HG03442 (cell line): ENCODE results near the gene XYLT1.

Source experiments
- ATAC-seq: cut with Tn5 transposase; IDR thresholded peaks from one replicate; pipeline ENCODE4 v1.9.1; 2021; ENCODE audit warnings: mild to moderate bottlenecking, moderate library complexity; ENCODE audit not compliant: unreplicated experiment

Gene XYLT1

DNA sequence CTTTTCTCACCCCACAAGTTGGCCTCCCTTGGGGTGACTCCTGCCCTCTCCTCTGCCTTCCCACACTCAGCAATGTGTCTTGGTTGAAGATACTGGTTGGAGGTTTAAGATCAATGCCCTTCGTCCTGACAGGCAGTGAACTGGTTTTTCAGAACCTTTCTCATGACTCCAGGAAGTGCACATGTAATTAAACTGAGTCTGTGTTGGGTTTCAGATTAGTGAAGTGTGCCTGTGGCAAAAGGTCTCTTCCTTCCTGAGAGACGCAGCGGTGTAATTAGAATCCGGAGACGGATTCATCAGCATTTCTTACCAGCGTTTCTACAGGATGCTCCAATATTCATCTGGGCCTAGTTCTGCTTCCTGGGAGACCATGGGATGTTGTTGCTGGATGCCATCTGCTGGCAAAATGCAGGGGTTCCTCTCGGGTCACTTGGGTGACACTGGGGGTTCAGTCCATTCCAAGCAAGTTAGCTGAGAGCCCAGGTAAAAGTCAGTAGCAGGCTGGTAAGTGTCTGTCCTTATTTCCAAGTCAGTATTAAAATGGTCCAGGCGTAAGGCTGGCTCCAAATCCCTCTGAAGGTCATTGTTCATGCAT lies 233.3 kb downstream of the XYLT1 start:
- no peak for ATAC-seq

DNA sequence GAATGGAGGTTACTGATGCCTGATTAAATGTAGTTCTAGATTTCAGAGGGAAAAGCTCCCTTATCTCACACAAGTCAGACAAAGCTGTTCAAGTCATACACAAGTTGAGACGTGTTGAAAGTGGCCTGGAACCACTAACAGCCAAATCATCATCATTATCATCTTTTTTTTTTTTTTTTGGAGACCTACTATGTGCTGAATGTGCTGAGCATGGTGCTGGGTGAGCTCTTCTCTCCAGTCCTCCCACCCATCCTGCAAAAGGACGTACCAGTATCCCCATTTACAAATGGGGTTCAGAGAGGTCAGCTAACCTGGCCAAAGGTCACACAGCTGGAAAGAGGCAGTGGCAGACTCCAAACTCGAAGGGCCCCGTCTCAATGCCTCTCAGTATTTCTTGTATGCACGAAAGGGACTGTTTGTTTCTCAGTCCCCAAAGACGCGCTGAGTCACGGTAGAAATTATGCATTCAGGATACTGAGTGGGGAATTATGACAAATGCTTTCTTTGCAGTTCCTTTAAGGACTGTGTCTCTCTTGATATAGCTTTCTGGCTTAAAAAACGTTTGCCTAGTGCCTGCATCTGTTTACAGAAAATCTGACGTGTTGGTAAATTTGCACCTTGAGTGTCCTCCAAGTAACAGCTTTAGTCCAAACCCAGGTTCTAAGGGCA lies 235.5 kb downstream of the XYLT1 start:
- ATAC-seq = no peak

DNA sequence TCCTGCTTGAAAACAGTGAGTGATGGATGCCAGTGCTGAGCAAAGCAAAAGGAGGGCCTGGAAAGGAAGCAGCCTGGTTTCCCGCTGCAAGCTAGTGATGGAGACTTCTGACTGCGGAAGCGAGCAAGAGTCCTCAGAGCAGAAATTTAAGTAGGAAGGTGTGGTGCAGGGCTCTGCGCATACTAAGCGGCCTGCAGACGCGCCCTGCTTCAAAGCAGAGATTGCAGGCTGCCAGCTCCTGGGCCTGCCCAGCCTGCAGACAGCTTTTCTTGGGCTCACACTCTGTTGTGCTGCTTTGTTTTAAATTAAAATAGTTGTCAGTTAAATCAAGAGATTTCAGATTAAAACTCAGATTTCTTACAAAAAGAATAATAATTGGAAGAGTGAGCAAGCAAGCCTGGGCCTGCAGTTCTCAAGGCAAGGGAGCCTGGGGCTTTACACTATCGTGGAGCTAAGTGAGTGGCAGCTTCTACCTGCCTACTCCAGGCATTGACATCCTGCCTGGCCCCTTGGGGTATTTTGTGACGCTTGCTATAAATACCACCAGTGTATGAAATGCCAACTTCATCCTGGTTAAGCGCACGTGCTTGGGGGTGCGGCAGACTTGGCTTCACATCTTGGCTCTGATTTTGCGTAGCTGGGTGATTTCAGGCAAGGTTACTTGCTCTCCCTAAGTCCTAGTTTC lies 237.3 kb downstream of the XYLT1 start:
- no peak for ATAC-seq

DNA sequence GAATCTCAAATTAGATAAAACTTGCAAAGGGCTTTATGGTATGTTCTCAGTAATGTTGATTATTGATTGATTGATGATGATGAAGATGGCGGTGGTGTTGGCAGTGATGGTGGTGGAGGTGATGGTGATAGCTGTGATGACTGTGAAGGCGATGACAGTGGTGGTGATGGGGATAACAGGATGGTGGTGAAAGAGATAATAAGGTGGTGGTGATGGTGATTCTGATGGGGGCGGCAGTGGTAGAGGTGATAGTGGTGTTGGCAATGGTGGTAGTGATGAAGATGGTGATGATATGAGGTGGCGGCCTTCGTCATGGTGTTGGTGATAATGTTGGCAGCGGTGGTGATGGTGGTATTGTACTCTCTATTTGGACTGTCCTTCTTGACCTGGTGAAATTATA lies 238.3 kb downstream of the XYLT1 start:
- ATAC-seq = no peak

DNA sequence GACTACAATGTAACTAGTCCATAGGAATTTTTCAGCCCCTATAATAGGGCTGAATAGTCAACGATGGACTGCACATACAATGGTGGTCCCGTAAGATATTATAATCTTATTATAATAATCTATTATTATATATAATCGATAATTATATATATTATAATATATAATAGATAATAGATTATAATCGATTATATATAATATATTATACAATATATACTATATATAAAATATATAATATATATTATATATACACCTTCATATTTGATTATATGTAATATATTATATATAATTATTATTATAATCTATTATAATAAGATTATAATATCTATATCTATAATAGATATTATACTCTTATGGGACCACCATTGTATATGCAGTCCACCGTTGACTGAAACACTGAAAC lies 238.8 kb downstream of the XYLT1 start:
- ATAC-seq = no peak

DNA sequence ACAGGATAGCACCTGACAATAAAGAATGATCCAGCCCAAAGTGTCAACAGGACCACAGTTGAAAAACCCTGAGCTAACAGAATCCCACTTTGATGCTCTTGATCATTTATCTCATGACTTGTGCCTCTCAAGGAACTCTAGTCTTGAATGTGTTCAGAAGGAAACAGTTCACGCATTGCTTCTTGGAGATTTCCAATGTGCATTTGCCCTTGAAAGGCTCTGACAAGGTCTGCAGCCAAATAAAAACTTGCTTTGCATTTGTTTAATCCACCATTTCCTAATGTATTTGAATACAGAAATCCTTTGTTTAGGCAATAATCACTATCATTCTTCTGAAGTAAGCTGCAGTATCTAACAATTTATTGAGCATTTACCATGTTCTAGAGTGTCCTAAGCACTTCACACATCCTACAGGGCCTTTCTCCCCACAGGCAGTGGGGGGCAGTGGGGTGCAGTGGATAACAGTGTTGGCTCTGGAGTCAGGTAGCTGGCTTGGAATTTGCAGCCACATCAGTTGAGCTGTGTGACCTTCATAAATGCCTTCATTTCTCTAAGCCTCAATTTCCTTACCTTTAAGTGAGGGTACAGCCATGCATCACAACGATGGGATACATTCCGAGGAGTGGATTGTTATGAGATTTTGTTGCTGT lies 239.7 kb downstream of the XYLT1 start:
- no peak for ATAC-seq

DNA sequence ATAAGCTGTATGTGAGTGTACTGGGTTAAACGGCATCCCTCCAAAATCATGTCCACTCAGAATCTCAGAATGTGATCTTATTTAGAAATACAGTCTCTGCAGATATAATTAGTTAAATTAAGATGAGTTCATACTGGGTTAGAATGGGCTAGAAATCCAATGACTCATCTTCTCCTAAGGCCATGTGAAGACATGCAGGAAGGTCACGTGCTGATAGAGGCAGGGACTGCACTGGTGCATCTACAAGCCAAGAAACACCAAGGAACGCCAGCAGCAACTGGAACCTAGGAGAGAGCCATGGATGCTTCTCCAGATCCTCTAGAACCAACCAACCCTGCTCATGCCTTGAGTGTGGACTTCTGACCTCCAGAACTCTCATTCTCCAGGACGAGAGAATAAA lies 241.0 kb downstream of the XYLT1 start:
- no peak for ATAC-seq

DNA sequence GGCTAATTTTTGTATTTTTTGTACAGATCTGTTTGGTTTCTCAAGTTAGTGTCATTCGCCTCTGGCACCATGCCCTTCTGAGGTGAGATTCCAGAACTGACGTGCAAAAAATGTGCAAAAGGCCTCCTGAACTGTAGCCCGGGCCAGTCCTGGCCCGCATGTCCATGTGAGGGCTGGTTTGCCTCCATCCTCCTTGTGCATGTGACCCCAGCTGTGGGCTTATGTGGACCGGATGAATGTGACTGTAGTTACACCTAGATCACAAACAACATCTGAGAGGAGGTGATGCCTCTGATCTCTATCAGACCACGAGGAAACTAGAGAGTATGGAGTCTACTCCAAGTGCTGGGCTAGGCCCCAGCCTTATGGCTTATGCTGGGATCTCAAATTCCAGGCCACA lies 241.6 kb downstream of the XYLT1 start:
- ATAC-seq = no peak

DNA sequence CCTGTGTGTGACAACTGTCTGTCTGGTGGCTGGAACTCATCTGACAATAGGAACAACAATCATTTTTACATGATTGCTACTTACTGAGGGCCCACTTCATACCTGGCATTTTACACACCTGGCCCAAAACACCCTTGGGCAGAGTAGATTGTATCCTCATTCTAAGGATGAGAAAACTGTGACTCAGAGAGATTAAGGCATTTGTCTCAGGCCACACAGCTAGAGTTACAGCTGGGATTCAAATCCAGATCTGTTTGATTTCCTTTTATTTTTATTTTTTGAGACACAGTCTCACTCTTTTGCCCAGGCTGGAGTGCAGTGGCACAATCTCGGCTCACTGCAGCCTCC lies 242.1 kb downstream of the XYLT1 start:
- ATAC-seq = no peak

DNA sequence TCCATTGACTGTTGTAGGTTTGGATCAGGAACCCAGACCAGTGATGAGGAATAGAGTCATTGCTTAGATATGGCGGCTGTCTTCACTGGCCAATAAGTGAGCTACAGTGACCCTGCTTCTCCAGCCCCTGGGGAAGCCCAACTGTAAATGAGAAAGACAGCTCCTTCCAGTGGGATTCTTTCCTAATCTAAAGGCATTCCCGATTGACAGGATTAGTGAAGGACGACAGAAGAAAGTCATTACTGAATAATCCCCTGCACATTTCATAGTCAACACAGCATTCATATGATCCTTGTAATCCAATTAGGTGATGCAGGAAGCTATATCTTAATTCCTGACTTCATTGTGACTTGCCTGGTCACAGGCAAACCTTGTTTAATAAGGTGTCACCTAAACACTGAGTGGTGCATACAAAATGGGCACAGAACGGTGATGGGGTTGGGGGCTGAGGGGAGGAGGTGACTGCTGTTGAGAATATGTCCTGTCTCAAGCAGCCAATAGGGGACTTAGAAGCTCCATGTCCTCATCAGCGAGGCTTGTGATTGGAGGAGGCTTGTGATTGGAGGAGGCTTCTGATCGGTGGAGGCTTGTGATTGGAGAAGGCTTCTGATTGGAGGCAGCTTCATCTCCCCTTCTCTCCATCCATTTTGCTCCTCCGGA lies 242.6 kb downstream of the XYLT1 start:
- ATAC-seq = no peak

DNA sequence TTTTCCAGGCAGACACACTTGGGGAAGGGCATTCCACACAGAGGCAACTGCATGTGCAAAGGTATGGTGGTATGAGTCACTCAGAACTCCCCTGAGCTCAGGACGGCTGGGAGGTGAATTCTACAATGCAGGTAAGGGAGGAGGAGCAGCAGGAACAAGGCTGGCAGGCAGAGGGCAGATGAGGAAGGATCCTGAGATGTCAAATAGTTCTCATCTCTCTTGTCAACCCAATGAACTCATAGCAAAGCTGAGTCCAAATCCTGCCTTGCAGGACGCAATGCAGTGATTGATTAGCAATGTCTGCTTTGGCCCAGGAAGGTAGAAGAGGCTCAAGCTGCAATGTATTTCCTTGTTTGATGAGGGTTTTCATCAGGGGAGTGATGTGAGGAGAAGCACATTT lies 243.5 kb downstream of the XYLT1 start:
- ATAC-seq = no peak

DNA sequence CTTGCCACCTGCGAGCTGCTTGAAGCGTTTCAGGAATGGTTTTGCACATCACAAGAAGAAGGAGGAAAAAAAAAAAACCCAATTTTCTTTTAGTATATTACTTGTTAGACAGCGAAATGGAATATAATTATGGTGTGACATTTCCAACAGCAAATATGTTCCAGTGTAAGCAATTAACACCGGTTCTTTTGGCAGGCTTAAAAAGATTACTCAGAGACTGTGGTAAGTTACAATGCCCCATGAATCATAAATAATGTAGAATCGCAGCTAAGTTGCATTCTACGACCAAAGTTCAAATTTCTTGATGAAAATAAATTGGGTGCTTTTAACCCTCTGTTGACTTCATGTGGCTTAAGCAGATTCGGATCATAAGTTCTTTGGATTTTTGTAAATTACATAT lies 245.2 kb downstream of the XYLT1 start:
- ATAC-seq = no peak

DNA sequence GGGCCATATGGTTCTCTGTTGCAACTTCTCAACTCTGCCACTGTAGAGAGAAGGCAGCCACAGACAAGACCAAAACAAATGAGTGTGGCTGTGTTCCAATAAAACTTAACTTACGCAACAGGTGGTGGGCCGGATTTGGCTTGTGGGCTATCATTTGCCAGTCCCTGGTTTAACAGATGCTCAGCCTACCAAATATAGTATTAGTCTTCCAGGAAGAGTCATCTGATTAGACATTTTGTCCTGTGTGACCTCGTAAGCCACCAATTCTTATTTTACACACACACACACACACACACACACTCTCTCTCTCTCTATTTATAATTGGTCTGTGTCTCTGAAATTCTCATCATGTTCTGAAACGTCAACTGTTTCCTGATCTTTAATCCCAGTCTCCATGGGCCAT lies 245.9 kb downstream of the XYLT1 start:
- no peak for ATAC-seq

DNA sequence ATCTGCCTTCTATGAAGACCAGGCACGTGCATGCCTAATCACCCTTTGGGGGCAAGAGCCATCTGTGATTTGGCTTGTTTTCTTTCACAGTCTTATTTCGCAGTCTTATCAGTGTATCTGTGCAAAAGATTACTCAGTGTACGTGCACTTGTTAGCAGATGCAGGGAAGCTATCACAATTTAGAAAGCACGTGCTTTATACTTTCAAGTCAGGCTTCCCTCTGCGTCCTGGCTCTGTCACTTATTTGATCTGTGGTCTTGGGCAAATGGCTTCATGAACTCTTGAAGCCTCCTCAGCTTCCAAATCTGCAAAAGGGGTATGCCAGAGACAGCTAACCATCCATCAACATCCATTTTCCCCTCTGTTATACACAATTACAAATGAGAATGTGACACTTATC lies 246.4 kb downstream of the XYLT1 start:
- ATAC-seq = no peak

DNA sequence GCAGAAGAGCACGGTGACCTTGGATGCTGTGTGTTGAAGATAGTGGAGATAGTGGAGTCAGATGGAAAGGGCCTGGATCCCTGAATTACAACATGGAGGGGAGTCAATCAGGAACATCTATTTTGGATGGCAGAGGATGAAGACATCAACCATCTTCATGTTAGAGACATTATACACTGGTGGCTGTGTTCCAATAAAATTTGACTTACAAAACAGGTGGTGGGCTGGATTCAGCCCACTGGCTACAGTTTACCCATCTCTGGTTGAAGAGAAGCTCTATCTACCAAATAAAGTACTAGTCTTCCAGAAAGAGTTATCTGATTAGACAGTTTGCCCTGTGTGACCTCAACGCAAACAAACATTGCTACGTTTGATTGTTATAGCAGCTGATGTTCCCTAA lies 247.2 kb downstream of the XYLT1 start:
- no peak for ATAC-seq

DNA sequence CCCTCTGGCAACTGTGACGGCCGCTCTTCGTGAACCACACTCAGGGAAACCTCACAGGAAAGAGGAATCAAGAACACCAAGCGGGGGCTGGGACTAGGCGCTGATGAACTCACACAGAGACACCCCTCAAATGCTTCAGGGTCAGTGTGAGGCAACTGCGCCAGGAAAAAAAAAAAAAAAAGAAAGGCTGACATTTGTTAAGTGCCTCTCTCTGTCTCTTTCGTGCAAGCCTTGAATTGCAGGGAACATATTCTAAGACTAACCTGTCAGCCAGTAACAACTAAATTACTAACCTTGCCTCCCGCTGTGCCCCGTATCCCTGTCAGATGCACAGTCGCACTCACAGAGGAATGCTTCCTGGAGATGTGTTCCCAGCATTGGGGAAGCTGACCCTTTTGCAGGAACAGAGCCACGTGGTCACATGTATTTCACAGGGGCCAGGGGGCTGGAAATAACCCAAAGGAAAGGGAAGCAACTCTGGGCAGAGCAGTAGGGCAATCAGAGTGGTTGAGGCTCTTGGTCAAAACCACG lies 247.8 kb downstream of the XYLT1 start:
- ATAC-seq = no peak

DNA sequence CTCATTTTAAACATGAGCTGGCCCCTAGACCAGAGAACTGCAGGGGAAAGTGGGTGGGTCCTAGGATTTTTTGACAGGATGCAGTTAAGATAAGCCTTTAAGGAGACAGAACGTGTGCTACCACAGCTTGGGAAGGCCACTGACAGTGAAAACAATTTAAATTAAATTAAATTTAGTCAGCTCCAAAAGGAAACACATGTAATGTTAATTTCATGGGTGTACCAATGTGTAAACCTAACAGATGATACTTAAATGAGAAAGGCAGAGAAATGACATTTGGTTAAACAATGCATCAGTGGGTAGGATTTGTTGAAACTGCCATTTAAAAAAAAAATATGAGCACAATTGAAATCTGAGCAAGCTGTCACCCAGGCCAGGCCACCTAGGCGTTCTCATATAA lies 250.8 kb downstream of the XYLT1 start:
- no peak for ATAC-seq

DNA sequence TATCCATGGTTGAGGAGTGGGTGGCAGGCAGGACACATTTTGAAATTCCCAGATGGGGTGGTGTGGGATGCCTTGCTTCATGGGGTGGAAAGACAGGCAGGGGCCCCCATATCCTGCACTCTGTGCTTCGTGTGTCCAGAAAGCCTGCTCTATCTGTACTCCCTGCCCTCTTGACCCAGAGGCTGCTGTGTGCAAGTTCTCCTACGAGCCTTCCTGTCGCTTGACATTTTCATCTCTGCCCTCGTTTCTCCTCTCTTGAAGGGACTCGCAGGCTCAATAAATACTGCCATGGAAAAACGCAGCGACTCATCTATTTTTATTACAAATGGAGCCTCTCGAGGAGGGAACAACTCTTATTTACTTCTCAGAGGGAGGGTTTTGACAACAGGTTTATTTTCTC lies 254.8 kb downstream of the XYLT1 start:
- no peak for ATAC-seq

DNA sequence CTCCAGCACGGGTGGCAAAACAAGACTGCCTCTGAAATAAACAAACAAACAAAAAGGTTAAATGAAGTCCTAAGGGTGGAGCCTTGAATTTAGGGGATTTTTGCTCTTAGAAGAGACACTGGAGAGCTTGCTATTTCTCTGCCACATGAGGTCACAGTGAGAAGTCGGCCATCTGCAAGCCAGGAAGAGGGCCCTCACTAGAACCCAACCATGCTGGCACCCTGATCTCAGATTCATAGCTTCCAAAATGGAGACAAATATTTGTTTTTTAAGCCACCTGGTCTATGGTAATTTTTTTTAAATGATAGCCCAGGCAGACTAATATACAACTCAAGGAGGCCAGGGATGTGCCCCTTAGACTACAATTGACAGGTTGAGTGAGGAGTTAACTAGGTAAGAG lies 255.5 kb downstream of the XYLT1 start:
- ATAC-seq = no peak

DNA sequence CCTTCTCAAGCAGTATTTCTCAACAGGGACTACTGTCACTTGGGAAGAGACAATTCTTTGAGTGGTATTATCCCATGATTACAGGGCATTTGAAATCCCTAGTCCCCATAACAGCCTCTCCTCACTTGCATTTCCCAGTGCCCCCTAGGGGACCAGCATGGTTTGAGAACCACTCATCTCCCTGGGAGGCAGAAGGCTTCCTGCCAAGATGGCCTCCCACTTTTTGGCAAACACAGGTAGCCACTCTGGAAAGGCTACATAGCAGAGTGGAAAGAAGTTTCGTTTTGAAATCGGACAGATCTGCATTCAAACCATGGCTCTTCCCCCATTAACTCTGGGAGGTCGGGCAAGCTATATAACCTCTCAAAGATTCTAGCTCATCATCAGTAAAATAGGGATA lies 256.8 kb downstream of the XYLT1 start:
- no peak for ATAC-seq

DNA sequence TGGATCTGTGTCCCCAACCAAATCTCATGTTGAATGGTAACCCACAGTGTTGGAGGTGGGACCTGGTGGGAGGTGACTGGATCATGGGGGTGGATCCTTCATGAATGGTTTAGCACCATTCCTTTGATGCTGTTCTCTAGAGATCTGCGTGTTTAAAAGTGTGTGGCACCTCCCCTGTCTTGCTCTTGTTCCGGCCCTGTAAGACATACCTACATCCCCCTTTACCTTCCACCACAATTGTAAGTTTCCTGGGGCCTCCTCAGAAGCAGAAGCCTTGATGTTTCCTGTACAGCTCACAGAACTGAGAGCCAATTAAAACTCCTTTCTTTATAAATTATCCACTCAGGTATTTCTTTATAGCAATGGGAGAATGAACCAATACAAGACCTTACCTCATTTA lies 257.7 kb downstream of the XYLT1 start:
- ATAC-seq = no peak
